Lower lobe of right lung (tissue), 2 donors: ENCODE results near the gene NLRP8. TPM values are rescaled to one million over a fixed set of nuclear protein-coding genes. Genes with fewer than 3 reads are reported as not detected.

Experiments used
- ATAC-seq, 2 donors: fragments of 200-7000 bp; cut with Tn5 transposase; one replicate each; pipeline ENCODE4 v1.9.1; 2020 to 2022; ENCODE audit warnings: mild to moderate bottlenecking in 2 of 2, moderate library complexity in 2 of 2
- DNase-seq: peaks from one replicate; pipeline ENCODE4 v3.0.0-alpha.2; 2020
- H3K27ac ChIP-seq: fragments of 200-600 bp; one replicate; pipeline ENCODE4 v1.8.0; 2022
- H3K27me3 ChIP-seq: fragments of 200-600 bp; one replicate; pipeline ENCODE4 v1.8.0; 2022; ENCODE audit warnings: low read depth
- H3K36me3 ChIP-seq: fragments of 200-600 bp; one replicate; pipeline ENCODE4 v1.8.0; 2022; ENCODE audit warnings: mild to moderate bottlenecking
- H3K4me1 ChIP-seq: fragments of 200-600 bp; one replicate; pipeline ENCODE4 v1.8.0; 2022
- H3K4me3 ChIP-seq: fragments of 200-600 bp; one replicate; pipeline ENCODE4 v1.8.0; 2022; ENCODE audit warnings: mild to moderate bottlenecking
- H3K9me3 ChIP-seq: fragments of 200-600 bp; one replicate; pipeline ENCODE4 v1.8.0; 2022
- intact Hi-C: fragments of 100-400 bp; cut with DNase I; formaldehyde crosslinking; loops from one replicate; pipeline ENCODE4 v1.11.0; 2022
- total RNA-seq: library from RNA; stranded (reverse); fragmentation: NEBNext Ultra II Directional; extraction: Animal tissue kit (Norgen Biotek cat#: 25700); gene quantifications from one replicate; pipeline ENCODE4 v1.2.1, GENCODE V29; 2021
- TF ChIP-seq, protein P1 (sequence below): fragments of 200-600 bp; IDR thresholded peaks from one replicate; pipeline ENCODE4 v1.8.0; 2022; ENCODE audit warnings: antibody characterized with exemption, mild to moderate bottlenecking
- donor health status: DM: no; HTN: yes; CAD: no; lungs with severe emphysema.

NLRP8 gene
- total RNA-seq, 1 donor from 2014 or later, result not detected

DNA sequence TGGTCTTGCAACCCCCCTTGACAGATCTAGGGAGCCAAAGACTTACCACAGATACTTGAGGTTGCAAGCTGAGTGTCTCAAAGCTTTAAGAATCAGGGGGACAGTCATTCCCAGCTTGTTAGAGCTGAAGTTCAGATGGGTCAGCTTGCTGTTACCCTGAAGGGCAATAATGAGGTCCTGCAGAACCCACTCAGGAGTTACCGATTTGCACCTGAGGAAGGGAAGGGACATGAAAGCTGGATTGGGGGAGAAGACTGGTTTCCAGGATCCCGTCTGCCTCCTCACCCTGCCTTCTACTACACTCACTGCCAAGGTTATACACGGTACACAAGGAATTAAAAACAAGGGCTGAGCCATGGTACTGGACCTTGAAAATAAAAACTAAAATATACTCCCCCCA, 39.9 kb upstream of the NLRP8 start:
- intact Hi-C loops, result no loop called here
- H3K9me3 ChIP-seq, result no peaks in the 10 kb centered on the region
- no peaks in the 10 kb centered on the region for H3K4me1 ChIP-seq
- H3K4me3 ChIP-seq, result no peak overlapping the region
- no peak for DNase-seq
- no peak for ATAC-seq
- H3K36me3 ChIP-seq, result no peaks in the 10 kb centered on the region
- TF ChIP-seq, protein P1, sequence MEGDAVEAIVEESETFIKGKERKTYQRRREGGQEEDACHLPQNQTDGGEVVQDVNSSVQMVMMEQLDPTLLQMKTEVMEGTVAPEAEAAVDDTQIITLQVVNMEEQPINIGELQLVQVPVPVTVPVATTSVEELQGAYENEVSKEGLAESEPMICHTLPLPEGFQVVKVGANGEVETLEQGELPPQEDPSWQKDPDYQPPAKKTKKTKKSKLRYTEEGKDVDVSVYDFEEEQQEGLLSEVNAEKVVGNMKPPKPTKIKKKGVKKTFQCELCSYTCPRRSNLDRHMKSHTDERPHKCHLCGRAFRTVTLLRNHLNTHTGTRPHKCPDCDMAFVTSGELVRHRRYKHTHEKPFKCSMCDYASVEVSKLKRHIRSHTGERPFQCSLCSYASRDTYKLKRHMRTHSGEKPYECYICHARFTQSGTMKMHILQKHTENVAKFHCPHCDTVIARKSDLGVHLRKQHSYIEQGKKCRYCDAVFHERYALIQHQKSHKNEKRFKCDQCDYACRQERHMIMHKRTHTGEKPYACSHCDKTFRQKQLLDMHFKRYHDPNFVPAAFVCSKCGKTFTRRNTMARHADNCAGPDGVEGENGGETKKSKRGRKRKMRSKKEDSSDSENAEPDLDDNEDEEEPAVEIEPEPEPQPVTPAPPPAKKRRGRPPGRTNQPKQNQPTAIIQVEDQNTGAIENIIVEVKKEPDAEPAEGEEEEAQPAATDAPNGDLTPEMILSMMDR, result no peak
- no peak overlapping the region for H3K27ac ChIP-seq
- no peaks in the 10 kb centered on the region for H3K27me3 ChIP-seq

- no peak for ATAC-seq
- intact Hi-C loops, result no loop called here
Measured at GRCh38 chr19:55909801-55910200, 37.8 kb upstream of the NLRP8 start.

GRCh38 chr19:55912916-55913315, 34.7 kb upstream of the NLRP8 start:
- intact Hi-C loops, result no loop called here
- H3K9me3 ChIP-seq, result no peaks in the 10 kb centered on the region
- DNase-seq (no peak), ATAC-seq (no peak)
- no peaks in the 10 kb centered on the region for H3K27me3 ChIP-seq
- TF ChIP-seq, protein P1, result no peak
- H3K4me3 ChIP-seq, result no peak overlapping the region
- no peaks in the 10 kb centered on the region for H3K36me3 ChIP-seq
- no peaks in the 10 kb centered on the region for H3K4me1 ChIP-seq
- H3K27ac ChIP-seq, result no peak overlapping the region

More at GRCh38 chr19:55909801-55910200, 37.8 kb upstream of the NLRP8 start:
- Histone ChIP-seq H3K27me3 (no peaks in the 10 kb centered on the region), H3K27ac (no peak overlapping the region), H3K9me3 (no peaks in the 10 kb centered on the region), H3K4me1 (no peaks in the 10 kb centered on the region), H3K4me3 (no peak overlapping the region), H3K36me3 (no peaks in the 10 kb centered on the region)
- DNase-seq, result no peak
- TF ChIP-seq, protein P1, result no peak

- DNase-seq, result no peak
Measured at GRCh38 chr19:55913643-55914268, 33.9 kb upstream of the NLRP8 start.

DNA sequence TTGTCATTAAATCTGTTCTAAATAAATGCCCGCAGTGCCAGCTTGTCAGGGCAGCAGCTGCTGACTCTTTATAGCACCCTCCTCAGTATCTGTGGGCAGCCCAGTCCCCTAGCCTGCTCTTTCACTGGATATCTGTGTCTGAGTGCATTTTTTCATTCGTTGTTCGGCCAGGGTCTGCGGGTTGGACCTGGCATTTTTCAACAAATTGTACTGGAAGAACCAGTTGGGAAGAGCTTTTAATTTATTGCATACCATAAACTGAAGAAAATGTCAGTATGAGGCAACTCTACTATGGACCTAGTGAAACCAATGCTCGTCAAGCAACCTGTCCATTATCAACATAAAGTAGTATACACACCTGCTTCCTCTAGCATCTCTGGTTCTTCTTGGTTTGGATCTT, 24.1 kb upstream of the NLRP8 start:
- no peak for DNase-seq
- H3K9me3 ChIP-seq, result peaks cover 6% of the 10 kb centered on the region
- intact Hi-C loops, result no loop called here

More at GRCh38 chr19:55913643-55914268, 33.9 kb upstream of the NLRP8 start:
- no peaks in the 10 kb centered on the region for H3K36me3 ChIP-seq
- no peak overlapping the region for H3K27ac ChIP-seq
- intact Hi-C loops, result no loop called here
- no peak for ATAC-seq
- H3K9me3 ChIP-seq, result peaks cover 2% of the 10 kb centered on the region
- no peaks in the 10 kb centered on the region for H3K4me1 ChIP-seq
- TF ChIP-seq, protein P1, result no peak
- H3K4me3 ChIP-seq, result no peak overlapping the region
- H3K27me3 ChIP-seq, result no peaks in the 10 kb centered on the region

More for the DNA sequence above, 24.1 kb upstream of the NLRP8 start:
- H3K4me3 ChIP-seq, result no peak overlapping the region
- H3K36me3 ChIP-seq, result no peaks in the 10 kb centered on the region
- H3K27me3 ChIP-seq, result no peaks in the 10 kb centered on the region
- ATAC-seq, result no peak
- TF ChIP-seq, protein P1, result no peak
- no peaks in the 10 kb centered on the region for H3K4me1 ChIP-seq
- no peak overlapping the region for H3K27ac ChIP-seq
